Stimulated activated CD8-positive, alpha-beta memory T cell treated with anti-CD3 and anti-CD28 coated beads, Interleukin-15, amount 100 ng/mL, for 24 hours (primary cell): ENCODE results near the gene AANAT.

ENCODE experiments used
- DNase-seq: peaks from one replicate; pipeline ENCODE4 v3.0.0-alpha.2; 2020; ENCODE audit warnings: low read depth

Gene AANAT

DNA sequence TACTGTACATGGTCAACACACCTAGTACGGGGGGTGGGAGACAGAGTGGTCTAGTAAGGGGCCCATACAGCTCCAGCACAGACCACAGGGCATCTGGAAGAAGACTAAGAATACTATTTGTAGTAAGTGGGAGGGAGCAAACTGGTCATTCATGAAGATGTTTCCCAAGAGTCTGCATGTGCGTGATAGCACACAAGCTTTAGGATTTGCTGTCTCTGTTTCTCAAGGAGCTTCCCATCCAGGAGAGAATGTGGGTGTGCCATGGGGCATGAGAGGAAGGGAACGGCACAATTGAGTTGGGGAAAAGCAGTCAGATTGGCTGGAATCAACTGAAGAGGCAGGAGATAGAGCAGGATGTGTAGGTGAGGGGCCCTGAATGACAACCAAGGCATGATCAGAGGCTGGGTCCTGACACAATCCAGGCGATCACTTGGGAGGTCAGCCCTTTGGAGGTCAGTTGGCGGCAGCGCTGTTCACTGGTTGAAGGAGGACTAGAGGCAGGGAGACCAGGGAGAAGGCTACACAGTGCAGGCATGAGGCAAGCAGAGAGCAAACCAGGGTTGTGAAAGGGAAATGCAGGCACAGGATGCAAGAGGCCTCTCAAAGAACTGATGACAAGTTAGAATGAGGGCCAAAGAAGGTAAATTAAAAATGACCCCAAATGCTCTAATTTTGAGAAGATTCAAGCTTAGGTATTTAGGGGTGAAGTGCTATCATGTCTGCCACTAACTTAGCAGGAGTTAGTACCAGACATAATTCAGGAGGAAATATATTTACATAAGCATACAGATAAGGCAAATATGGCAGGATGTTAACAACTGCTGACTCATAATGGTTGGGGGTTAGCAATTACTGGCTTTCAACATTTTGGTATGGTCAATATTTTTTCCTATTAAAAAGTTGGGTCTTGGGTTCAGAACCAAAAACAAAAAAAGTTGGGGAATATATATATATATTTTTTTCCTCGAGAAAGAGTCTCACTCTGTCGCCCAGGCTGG is 24.8 kb upstream of the AANAT start:
- no peak for DNase-seq

DNA sequence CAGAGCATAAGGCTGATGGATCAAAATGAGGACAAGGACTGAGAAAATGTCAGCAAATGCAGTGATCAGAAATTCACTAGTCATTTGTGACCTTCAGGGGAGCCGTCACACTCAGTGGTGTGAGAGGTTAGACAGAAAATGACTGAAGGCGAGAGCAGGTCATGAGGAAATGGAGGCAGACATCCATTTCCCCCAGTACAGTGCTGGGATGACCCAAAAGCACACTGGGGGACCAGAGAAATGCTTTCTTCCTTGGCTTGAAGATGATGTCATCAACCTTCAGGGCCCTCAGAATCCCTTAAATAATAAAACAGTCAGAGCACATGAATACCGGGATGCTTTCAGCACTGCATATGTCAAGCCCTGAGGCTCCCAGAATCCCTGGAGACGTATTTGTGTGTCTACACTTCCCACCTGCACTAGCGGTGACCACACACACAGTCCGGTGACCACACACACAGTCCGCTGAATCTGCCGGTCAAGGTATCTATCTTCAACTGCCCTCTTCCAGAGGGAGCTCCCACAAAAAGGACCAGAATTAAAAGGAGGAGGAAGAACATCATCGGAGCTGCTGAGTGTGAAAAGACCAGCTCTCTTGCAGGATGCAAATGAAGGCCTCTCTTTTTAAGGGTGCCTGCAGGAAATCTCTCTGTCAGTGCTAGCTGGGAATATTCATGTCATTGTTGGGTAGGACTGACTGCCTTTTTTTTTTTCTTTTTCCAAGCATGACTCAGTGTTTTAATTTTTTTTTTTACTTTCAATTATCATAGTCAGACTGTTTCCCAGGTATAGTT is 22.7 kb upstream of the AANAT start:
- no peak for DNase-seq

DNA sequence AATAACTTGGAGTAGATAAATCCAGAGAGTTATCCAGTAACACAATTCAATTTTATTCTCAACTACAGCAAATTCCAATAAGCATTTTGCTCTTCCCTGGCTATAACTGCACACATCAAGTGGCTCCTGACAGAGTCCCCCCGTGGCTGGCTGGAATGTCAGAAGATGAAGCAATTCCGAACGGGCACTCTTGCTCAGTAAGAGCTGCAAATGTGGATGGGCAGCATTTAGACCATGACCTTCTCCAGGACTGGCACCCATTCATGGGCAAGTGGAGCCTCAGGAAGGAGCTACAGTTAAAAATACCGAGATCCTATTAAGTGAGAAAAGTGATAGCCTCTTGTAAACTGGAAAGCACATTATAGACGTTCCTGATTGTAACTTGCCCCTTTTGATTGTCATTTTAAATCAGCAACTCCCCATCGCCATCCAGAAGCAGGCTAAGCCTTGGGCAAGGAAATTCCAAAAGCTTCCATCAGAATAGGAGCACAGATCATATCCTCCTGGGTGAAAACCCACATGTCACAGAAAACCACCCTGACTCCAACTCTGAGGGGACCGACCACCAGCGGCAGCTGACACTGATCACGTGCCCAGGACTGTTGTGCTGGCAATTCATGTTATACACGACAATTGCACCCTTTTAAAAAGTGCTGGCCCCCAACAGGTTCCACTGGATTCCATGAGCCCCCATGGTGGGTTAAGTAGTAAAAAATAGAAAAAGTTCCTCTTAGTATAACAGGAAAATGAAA is 21.5 kb upstream of the AANAT start:
- no peak for DNase-seq

GRCh38 chr17:76446449-76447231 is 20.8 kb upstream of the AANAT start:
- DNase-seq = no peak

DNA sequence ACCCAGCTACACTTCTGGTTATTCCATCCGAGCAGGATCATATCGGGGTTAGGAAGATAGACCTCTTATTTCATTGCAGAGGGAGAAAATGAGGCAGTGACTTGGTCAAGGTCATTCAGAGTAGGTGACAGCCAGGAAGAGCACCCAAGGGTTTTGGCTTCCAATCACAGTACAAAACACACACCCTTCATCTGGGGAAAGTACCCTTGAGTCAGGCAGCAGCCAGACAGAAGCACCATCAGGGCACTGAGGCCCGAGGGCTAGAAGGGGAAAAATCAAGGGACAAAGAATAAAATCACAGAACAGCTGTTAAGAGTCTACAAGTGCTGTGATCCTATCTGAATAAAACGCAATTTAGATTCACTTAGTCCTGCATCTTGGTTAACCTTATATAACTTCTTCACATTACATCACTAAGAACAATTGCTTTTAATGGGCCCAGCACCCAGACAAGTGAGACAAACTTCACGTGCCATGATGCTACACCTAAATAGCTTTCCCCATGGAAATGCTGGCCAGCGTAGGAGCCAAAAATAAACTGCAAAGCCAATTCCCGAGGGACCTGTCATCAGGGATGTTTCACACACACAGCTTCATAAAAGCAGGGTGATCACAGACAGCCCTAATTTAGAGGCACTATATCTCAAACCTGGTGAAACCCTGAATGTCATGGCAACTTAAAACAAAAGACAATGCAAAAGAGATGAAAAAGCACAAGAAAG is 19.3 kb upstream of the AANAT start:
- no peak for DNase-seq

GRCh38 chr17:76449126-76449525 is 18.3 kb upstream of the AANAT start:
- no peak for DNase-seq

DNA sequence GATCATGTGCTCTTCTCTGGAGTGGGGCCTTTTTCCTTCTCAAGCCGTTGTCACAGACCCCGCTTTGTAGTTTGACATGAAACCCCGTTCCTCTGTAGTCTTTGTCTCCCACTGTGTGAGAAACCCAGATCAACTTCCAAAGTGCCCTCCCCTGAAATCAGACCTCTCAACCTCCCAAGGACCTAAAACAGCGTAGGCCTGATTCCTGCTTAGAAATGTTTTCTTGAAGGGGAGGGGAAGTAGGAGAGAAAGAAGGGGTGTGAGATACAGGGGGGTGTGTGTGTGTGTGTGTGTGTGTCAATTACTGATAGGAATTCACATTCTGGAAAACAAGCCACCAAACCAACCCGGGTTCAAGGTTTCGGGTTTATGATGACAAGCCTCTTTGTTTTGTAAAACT is 15.9 kb upstream of the AANAT start:
- DNase-seq = no peak

DNA sequence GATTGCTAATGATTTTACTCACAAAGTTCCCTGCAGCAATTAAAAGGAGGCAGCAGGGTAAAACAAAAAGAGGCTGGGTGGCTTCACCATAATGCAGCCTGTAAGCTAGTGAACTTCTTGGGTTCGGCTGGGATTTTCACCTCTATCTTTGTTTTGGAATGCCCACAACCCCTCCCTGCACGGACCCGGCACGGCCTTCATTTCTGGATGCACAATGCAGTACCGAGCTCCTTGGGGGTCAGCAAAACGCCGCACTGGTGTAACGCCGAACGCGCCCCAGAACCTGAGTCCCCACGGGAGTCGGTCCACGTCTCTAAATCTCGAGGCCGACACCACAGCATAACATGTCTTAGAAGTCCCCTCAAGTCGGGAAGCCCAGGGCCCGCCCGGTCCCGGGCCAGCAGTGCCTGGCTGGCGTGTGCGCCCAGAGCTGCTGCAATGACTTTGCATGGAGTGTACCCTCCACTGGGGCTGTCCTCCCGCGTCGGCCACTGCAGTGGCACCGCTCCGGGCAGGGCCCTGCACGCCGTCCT is 15.2 kb upstream of the AANAT start:
- DNase-seq = no peak

GRCh38 chr17:76452660-76453430 is 14.6 kb upstream of the AANAT start, which contains the start of gene UBE2O:
TSS of gene UBE2O (minus strand) at chr17:76453152. CDS start at chr17:76453141, 11 bp downstream.
- peak; percentile 89 for DNase-seq

GRCh38 chr17:76453431-76453743 is 14.0 kb upstream of the AANAT start:
- DNase-seq = no peak

GRCh38 chr17:76458580-76459490 is 8.6 kb upstream of the AANAT start:
- DNase-seq = no peak

- DNase-seq = no peak
Measured at GRCh38 chr17:76459674-76460073, 7.7 kb upstream of the AANAT start.

DNA sequence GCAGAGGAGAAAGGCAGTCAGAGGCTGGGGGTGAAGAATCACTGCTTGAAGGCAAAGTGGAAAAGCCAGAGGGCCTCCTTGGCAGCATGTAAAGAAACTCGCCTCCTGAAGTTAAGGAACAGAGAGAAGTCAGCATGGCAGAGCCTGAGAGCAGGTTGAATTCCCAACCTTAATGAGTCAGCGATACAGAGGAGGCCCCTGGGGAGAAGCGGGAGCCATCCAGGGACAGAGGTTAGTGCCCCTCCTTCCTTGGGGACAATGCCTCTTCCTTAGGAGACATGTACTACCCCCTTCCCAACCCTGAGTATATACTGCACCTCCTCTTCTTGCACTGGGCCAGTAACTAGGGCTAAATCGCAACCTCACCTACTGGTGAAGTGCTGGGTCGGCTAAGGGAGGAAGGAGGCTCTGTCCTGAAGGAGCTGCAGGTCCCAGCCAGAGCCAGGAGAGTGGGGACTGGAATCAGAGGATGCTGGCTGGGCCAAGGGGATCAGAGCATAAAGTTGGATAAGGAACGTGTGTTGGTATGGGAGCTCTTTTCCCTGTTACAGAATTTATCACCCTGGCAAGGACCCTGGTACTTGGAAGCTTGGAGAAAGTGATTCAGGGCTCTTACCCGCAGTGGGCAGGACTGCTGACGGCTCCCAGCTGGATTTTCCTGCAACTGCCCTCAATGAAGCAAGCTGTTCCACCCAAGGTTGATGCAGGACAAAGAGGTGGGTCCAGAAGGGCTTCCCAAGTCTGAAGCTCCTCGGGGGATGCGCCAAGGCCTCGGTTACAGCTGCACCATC is 5.4 kb upstream of the AANAT start:
- no peak for DNase-seq

DNA sequence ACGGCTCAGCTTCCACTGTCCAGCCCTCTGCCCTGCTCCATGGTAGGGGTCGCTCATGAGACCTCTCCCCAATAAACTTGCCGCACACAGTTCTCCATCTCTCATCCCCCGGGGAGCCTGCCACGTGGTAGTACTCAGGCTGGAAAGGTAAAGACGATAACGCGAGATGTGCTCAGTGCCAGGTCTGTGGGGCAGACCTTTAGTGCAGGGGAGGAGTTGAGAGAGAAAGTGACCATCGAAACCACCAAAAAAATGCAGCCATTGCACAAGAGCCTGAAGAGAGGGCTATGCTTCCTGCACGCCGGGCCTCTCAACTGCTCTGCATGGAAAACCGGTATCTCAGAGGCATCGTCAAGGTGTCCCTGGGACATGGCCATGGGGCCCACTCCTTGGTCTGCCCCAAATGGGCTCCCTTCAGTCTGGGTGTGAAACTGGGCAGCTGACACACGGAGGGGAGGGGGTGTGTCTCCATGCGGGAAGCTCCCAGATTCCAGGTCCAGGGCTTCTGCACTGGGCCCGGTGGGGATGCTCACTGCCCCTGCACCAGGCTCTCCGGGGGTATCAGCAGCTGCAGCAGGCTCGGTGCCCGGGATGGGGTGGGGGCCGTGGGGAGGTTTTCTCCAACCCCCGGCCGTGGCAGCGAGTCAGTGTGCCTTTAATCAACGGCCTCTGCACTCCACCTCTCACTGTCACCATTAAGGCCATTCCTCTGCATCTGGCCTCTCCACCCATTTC is 4.7 kb upstream of the AANAT start:
- no peak for DNase-seq

DNA sequence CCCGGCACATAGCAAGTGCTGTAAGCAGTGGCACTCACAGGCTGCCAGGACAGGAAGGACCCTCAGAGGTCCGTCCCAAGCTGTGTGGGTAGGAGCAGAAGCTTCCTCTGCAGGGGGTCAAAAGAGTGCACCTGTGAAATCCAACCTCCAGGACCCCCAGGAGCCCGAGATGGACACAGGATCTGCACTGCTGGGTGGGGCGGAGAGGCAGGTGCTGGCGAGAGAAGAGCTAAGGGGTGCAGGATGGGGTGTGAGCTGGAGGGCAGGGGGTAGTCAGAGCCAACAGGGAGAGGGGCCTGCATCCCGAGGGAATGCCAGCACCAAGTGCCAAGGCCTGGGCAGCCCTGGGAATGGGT is 650 bp upstream of the AANAT start:
- no peak for DNase-seq

GRCh38 chr17:76467809-76468633 is 618 bp downstream of the AANAT start:
- DNase-seq = no peak
